ENCODE results near the gene ATP6V1G1. TPM values are rescaled to one million over a fixed set of nuclear protein-coding genes. Genes with fewer than 3 reads are reported as not detected.
A peak's percentile ranks its signal among the peaks of the same experiment; 100 is the strongest.

The ATP6V1G1 gene
- total and polyA plus RNA-seq, 7 experiments from 2014 or later, result 86.2 to 372 (median 133) TPM

DNA sequence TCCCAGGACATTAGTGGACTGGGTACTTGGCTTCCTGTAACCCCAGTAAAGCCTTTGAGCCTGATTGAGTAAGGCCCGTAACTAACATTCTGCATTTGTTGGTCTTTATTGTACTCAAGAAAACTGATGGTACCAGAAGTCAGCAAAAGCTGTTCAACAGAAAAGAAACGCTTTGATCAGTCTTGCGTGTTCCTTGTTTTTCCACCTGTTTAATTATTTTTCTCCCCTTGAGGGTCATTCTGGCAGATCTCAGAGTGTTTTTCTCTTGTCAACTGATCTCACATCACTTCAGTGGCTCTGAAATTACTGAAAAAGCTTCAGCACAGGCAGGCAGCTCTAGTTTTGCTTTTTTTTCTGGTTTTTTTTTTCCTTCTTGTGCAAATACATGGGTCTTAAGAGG, 17.4 kb downstream of the ATP6V1G1 start:
- H3K9me3 Mint-ChIP-seq, result peaks cover 0 to 10% (median 4%) of the 10 kb centered on the region in 11 donors
- Histone ChIP-seq H3K27ac (ENCODE audit: low read depth, low read length) (no peak overlapping the region), H3K36me3 (ENCODE audit: control insufficient read depth in 2 of 3, insufficient read depth in 3 of 3, low read length in 3 of 3) (peaks cover 0 to 13% (median 0%) of the 10 kb centered on the region in 3 experiments), H3K27me3 (ENCODE audit: control insufficient read depth in 2 of 2, insufficient read depth in 2 of 2, low read length in 2 of 2) (no peaks in the 10 kb centered on the region), H3K9me3 (ENCODE audit: control insufficient read depth in 2 of 3, low read length in 3 of 3) (peaks cover 0 to 9% (median 6%) of the 10 kb centered on the region in 3 experiments), H3K4me1 (ENCODE audit: control insufficient read depth in 2 of 2, insufficient read depth in 2 of 2, low read length in 2 of 2) (no peaks in the 10 kb centered on the region), H3K4me3 (ENCODE audit: low read length) (no peak overlapping the region)
- POLR2A ChIA-PET, result interaction anchor here (0.7 to 20.3 kb wide), 2 partner anchors 13 to 15 kb away, joined by 3 to 329 read pairs; partner anchors contain the start of gene ATP6V1G1
- H3K4me3 Mint-ChIP-seq, result no peak overlapping the region
- peak overlapping the region in 6 of 9 donors; percentile 1 to 78 (median 10) for H3K27ac Mint-ChIP-seq
- DNase-seq (no peak), ATAC-seq (no peak)
- peaks cover 8 to 35% (median 19%) of the 10 kb centered on the region in 5 donors for H3K36me3 Mint-ChIP-seq
- CTCF ChIA-PET, result interaction anchor here (0.5 to 1.6 kb wide), 3 partner anchors 12 to 86 kb away, joined by 3 to 7 read pairs (median 4); no protein-coding TSS in a partner anchor
- intact Hi-C loops (cut with micrococcal nuclease), result no loop called here
- peaks cover 4 to 12% (median 9%) of the 10 kb centered on the region in 7 donors for H3K4me1 Mint-ChIP-seq
- H3K27me3 Mint-ChIP-seq, result no peaks in the 10 kb centered on the region

DNA sequence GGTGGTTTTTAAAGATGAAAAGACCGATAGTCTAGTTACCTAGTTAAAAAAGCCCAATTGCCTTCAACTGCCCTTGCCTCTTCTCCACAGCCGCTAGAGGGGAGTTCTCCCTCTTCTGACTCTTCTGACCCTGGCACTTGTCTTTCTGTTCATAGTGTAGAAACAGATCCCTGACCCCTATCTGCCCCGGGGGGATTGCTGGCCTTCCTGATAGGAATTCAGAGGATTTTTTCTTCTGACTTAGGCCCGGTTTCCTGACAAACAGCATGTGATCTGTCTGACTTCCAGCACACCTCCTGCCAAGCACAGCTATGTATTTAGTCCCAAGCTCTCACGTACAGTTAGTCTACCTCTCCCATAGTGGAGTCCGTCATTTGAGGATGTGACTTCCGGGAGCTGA, 18.5 kb downstream of the ATP6V1G1 start:
- intact Hi-C loops (cut with micrococcal nuclease), result no loop called here
- Mint-ChIP-seq H3K27me3 (no peaks in the 10 kb centered on the region), H3K36me3 (peaks cover 8 to 24% (median 14%) of the 10 kb centered on the region in 5 donors), H3K4me1 (peaks cover 4 to 21% (median 17%) of the 10 kb centered on the region in 7 donors), H3K4me3 (no peak overlapping the region), H3K9me3 (peaks cover 0 to 8% (median 4%) of the 10 kb centered on the region in 11 donors), H3K27ac (peak overlapping the region in 4 of 9 donors; percentile 11 to 73 (median 45))
- DNase-seq (no peak), ATAC-seq (no peak)
- POLR2A ChIA-PET, result interaction anchor here (0.6 to 20.3 kb wide), 2 partner anchors 14 to 322 kb away, joined by 3 to 329 read pairs; partner anchors contain the start of gene ATP6V1G1
- peaks cover 0 to 8% of the 10 kb centered on the region in 2 donors for H3K4me1 ChIP-seq (ENCODE audit: control insufficient read depth in 2 of 2, insufficient read depth in 2 of 2, low read length in 2 of 2)
- H3K4me3 ChIP-seq (ENCODE audit: low read length), result no peak overlapping the region
- H3K27ac ChIP-seq (ENCODE audit: low read depth, low read length), result no peak overlapping the region
- no peaks in the 10 kb centered on the region for H3K27me3 ChIP-seq (ENCODE audit: control insufficient read depth in 2 of 2, insufficient read depth in 2 of 2, low read length in 2 of 2)
- H3K36me3 ChIP-seq (ENCODE audit: control insufficient read depth in 2 of 3, insufficient read depth in 3 of 3, low read length in 3 of 3), result peaks cover 0 to 2% (median 0%) of the 10 kb centered on the region in 3 experiments
- H3K9me3 ChIP-seq (ENCODE audit: control insufficient read depth in 2 of 3, low read length in 3 of 3), result peaks cover 0 to 9% (median 6%) of the 10 kb centered on the region in 3 experiments
- CTCF ChIA-PET, result no interaction called here

DNA sequence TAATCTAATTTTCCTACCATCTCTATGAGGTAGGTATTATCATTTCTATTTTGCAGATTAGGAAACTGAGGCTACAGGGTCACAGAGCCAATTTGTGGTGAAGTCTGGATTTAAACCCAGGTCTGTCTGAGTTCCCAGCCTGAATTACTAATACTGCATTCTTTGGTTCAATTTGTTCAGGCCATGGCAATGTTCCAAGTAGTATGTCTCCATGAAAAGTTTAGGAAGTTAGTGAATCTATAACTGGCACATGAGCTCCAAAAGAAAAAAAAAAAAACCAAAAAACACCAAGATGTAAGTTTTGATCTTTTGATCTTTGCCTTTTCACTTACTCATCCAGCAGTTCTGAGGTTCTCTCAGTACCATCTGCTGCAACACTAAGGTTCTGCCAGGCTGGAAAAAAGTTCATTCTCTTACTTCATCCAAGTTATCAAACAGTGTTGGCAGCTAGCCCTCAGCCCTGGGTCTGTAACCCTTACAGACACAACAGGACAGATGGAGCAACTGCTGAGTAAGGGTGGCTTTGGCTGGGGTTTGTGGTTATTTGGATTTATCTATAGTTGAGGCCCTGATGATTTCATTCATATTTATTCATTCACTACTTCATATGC, 19.1 kb downstream of the ATP6V1G1 start:
- H3K27me3 ChIP-seq (ENCODE audit: control insufficient read depth in 2 of 2, insufficient read depth in 2 of 2, low read length in 2 of 2), result no peaks in the 10 kb centered on the region
- DNase-seq, result no peak
- ChIA-PET CTCF (interaction anchor here (0.5 to 1.6 kb wide), 2 partner anchors 10 to 14 kb away, joined by 3 to 4 read pairs; no protein-coding TSS in a partner anchor), POLR2A (interaction anchor here (0.6 to 20.3 kb wide), 4 partner anchors 14 to 322 kb away, joined by 3 to 329 read pairs (median 4); partner anchors contain the start of gene ATP6V1G1)
- Mint-ChIP-seq H3K4me1 (peaks cover 4 to 21% (median 18%) of the 10 kb centered on the region in 7 donors), H3K27me3 (no peaks in the 10 kb centered on the region), H3K9me3 (peaks cover 0 to 7% (median 3%) of the 10 kb centered on the region in 11 donors), H3K36me3 (peaks cover 4 to 18% (median 8%) of the 10 kb centered on the region in 5 donors), H3K4me3 (no peak overlapping the region), H3K27ac (peak overlapping the region in 3 of 9 donors; percentile 11 to 73 (median 57))
- peaks cover under 1 to 8% of the 10 kb centered on the region in 2 donors for H3K4me1 ChIP-seq (ENCODE audit: control insufficient read depth in 2 of 2, insufficient read depth in 2 of 2, low read length in 2 of 2)
- no peak overlapping the region for H3K27ac ChIP-seq (ENCODE audit: low read depth, low read length)
- intact Hi-C loops (cut with micrococcal nuclease), result no loop called here
- H3K9me3 ChIP-seq (ENCODE audit: control insufficient read depth in 2 of 3, low read length in 3 of 3), result peaks cover 0 to 7% (median 6%) of the 10 kb centered on the region in 3 experiments
- no peaks in the 10 kb centered on the region for H3K36me3 ChIP-seq (ENCODE audit: control insufficient read depth in 2 of 3, insufficient read depth in 3 of 3, low read length in 3 of 3)
- ATAC-seq, result no peak
- no peak overlapping the region for H3K4me3 ChIP-seq (ENCODE audit: low read length)

- no peak overlapping the region for H3K4me3 Mint-ChIP-seq
- no peaks in the 10 kb centered on the region for H3K27me3 Mint-ChIP-seq
- ATAC-seq (no peak), DNase-seq (no peak)
- intact Hi-C loops (cut with micrococcal nuclease), result no loop called here
- ChIA-PET CTCF (interaction anchor here (1.1 to 1.6 kb wide), 2 partner anchors 12 to 15 kb away, joined by 4 to 6 read pairs; no protein-coding TSS in a partner anchor), POLR2A (interaction anchor here (0.9 to 20.3 kb wide), 2 partner anchors 16 to 32 kb away, joined by 3 to 329 read pairs; partner anchors contain the start of gene ATP6V1G1)
- H3K4me1 Mint-ChIP-seq, result peaks cover 14 to 32% (median 29%) of the 10 kb centered on the region in 7 donors
- peaks cover 8 to 16% of the 10 kb centered on the region in 2 donors for H3K4me1 ChIP-seq (ENCODE audit: control insufficient read depth in 2 of 2, insufficient read depth in 2 of 2, low read length in 2 of 2)
- H3K27me3 ChIP-seq (ENCODE audit: control insufficient read depth in 2 of 2, insufficient read depth in 2 of 2, low read length in 2 of 2), result no peaks in the 10 kb centered on the region
- H3K9me3 Mint-ChIP-seq, result peaks cover 0 to under 1% (median 0%) of the 10 kb centered on the region in 11 donors
- peak overlapping the region in 5 of 9 donors; percentile 11 to 74 (median 45) for H3K27ac Mint-ChIP-seq
- no peaks in the 10 kb centered on the region for H3K36me3 ChIP-seq (ENCODE audit: control insufficient read depth in 2 of 3, insufficient read depth in 3 of 3, low read length in 3 of 3)
- no peak overlapping the region for H3K4me3 ChIP-seq (ENCODE audit: low read length)
- H3K36me3 Mint-ChIP-seq, result peaks cover 0 to 10% (median 3%) of the 10 kb centered on the region in 5 donors
- no peaks in the 10 kb centered on the region for H3K9me3 ChIP-seq (ENCODE audit: control insufficient read depth in 2 of 3, low read length in 3 of 3)
- no peak overlapping the region for H3K27ac ChIP-seq (ENCODE audit: low read depth, low read length)
Observed at GRCh38 chr9:114607671-114608524, 20.3 kb downstream of the ATP6V1G1 start.

- Histone ChIP-seq H3K4me1 (ENCODE audit: control insufficient read depth in 2 of 2, insufficient read depth in 2 of 2, low read length in 2 of 2) (peaks cover 13 to 21% of the 10 kb centered on the region in 2 donors), H3K27ac (ENCODE audit: low read depth, low read length) (no peak overlapping the region), H3K27me3 (ENCODE audit: control insufficient read depth in 2 of 2, insufficient read depth in 2 of 2, low read length in 2 of 2) (no peaks in the 10 kb centered on the region), H3K4me3 (ENCODE audit: low read length) (no peak overlapping the region), H3K9me3 (ENCODE audit: control insufficient read depth in 2 of 3, low read length in 3 of 3) (no peaks in the 10 kb centered on the region), H3K36me3 (ENCODE audit: control insufficient read depth in 2 of 3, insufficient read depth in 3 of 3, low read length in 3 of 3) (no peaks in the 10 kb centered on the region)
- no peak overlapping the region for H3K4me3 Mint-ChIP-seq
- H3K9me3 Mint-ChIP-seq, result no peaks in the 10 kb centered on the region
- H3K36me3 Mint-ChIP-seq, result peaks cover 0 to 6% (median 3%) of the 10 kb centered on the region in 5 donors
- no peaks in the 10 kb centered on the region for H3K27me3 Mint-ChIP-seq
- ATAC-seq, result no peak
- H3K4me1 Mint-ChIP-seq, result peaks cover 19 to 38% (median 35%) of the 10 kb centered on the region in 7 donors
- POLR2A ChIA-PET, result interaction anchor here (0.9 to 20.3 kb wide), 2 partner anchors 16 to 32 kb away, joined by 3 to 329 read pairs; partner anchors contain the start of gene ATP6V1G1
- peak overlapping the region in 3 of 9 donors; percentile 45 to 74 (median 59) for H3K27ac Mint-ChIP-seq
- intact Hi-C loops (cut with micrococcal nuclease), result no loop called here
- DNase-seq, result no peak
- CTCF ChIA-PET, result no interaction called here
Observed at GRCh38 chr9:114608525-114608796, 20.9 kb downstream of the ATP6V1G1 start.
